Prostate gland (tissue), 2 donors: ENCODE results near the gene CAND2.

Experiments
- POLR2AphosphoS5 ChIP-seq: sonication (generic); formaldehyde crosslinking; IDR thresholded peaks from one replicate; pipeline ENCODE4 v1.6.1; 2017; ENCODE audit warnings: antibody characterized with exemption
- TF ChIP-seq, protein P1 (sequence below), 4 experiments: fragments of 200-600 bp in 2 of 4; fragments of 450-650 bp in 2 of 4; sonication (generic) in 2 of 4; IDR thresholded peaks; 1 replicate in 3 of 4; 2 replicates in 1 of 4; pipeline ENCODE4 v1.5.1; 2016 to 2019; ENCODE audit warnings: antibody characterized with exemption in 4 of 4, mild to moderate bottlenecking in 2 of 4, moderate library complexity in 2 of 4

DNA sequence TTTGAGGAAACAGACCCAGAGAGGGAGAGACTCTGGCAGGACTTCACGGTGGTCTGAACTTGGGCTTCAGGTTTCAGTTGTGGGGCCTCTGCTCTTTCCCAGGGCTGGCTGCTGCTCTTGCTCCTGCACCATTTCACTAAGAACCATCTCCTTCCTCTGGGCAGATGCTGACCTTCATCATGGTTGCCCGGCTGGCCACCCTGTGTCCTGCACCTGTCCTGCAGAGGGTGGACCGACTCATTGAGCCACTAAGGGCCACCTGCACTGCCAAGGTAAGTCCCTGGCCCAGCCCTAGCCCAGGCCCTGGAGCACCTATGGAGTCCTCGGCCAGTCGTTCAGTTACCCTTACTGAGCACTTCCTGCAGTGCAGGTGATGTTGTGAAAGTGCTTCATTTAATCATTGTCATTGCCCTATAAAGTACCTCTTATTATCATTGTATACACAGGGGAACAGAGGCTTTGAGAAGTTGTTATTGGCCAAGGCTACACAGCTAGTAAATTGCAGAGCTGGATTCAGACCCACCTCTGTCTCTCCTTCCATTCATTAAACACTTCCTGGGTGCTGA, 34.9 kb downstream of the CAND2 start:
- TF ChIP-seq POLR2AphosphoS5 = no peak
- TF ChIP-seq, protein P1, sequence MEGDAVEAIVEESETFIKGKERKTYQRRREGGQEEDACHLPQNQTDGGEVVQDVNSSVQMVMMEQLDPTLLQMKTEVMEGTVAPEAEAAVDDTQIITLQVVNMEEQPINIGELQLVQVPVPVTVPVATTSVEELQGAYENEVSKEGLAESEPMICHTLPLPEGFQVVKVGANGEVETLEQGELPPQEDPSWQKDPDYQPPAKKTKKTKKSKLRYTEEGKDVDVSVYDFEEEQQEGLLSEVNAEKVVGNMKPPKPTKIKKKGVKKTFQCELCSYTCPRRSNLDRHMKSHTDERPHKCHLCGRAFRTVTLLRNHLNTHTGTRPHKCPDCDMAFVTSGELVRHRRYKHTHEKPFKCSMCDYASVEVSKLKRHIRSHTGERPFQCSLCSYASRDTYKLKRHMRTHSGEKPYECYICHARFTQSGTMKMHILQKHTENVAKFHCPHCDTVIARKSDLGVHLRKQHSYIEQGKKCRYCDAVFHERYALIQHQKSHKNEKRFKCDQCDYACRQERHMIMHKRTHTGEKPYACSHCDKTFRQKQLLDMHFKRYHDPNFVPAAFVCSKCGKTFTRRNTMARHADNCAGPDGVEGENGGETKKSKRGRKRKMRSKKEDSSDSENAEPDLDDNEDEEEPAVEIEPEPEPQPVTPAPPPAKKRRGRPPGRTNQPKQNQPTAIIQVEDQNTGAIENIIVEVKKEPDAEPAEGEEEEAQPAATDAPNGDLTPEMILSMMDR (IDR thresholded peaks at IDR 0.05) = no peak
